WTC11 (cell line): ENCODE data around the gene MR1. TPM values are rescaled to one million over a fixed set of nuclear protein-coding genes. Genes with fewer than 3 reads are reported as not detected.
A peak's percentile ranks its signal among the peaks of the same experiment; 100 is the strongest.

Experiments
- ATAC-seq: fragments of 200-7000 bp; cut with Tn5 transposase; 2 replicates; pipeline ENCODE4 v1.10.0; 2021; ENCODE audit warnings: mild to moderate bottlenecking, moderate library complexity
- CTCF ChIA-PET: fragments of 300-600 bp; sonication (Branson Sonifier 250); formaldehyde crosslinking; loops from one replicate; lab custom pipeline; 2021; ENCODE audit warnings: antibody characterized with exemption; lab: Charles Lee
- POLR2A ChIA-PET: fragments of 350-600 bp; sonication (Branson Sonifier 250); formaldehyde crosslinking; loops from one replicate; lab custom pipeline; 2021; ENCODE audit warnings: antibody characterized with exemption; lab: Charles Lee
- DNase-seq: peaks from one replicate; pipeline ENCODE4 v3.0.0; 2021; ENCODE audit warnings: low spot score
- H3K27ac Mint-ChIP-seq: 2 replicates; pipeline ENCODE4 v1.8.0; 2021; ENCODE audit warnings: mixed read lengths
- H3K27me3 Mint-ChIP-seq: 2 replicates; pipeline ENCODE4 v1.8.0; 2021; ENCODE audit warnings: low read depth, mild to moderate bottlenecking, moderate library complexity, mixed read lengths
- H3K36me3 Mint-ChIP-seq: 2 replicates; pipeline ENCODE4 v1.8.0; 2021; ENCODE audit warnings: mixed read lengths
- H3K4me1 Mint-ChIP-seq: 2 replicates; pipeline ENCODE4 v1.8.0; 2022; ENCODE audit warnings: mixed read lengths
- H3K4me3 Mint-ChIP-seq: 2 replicates; pipeline ENCODE4 v1.8.0; 2021; ENCODE audit warnings: mild to moderate bottlenecking, moderate library complexity, mixed read lengths
- H3K9me3 Mint-ChIP-seq: 2 replicates; pipeline ENCODE4 v1.8.0; 2021; ENCODE audit warnings: mixed read lengths
- ARID4B ChIP-seq: sonication (generic); formaldehyde crosslinking; IDR thresholded peaks from 2 replicates; pipeline ENCODE4 v1.8.0; 2023; ENCODE audit warnings: missing genetic modification reagents, mild to moderate bottlenecking, borderline replicate concordance
- ATF3 ChIP-seq: sonication (generic); formaldehyde crosslinking; conservative IDR thresholded peaks from 2 replicates; pipeline ENCODE4 v1.8.1; 2022; ENCODE audit warnings: mild to moderate bottlenecking, missing genetic modification reagents
- CTCF ChIP-seq: fragments of 200-600 bp; IDR thresholded peaks from 2 replicates; pipeline ENCODE4 v1.8.0; 2022; ENCODE audit warnings: antibody characterized with exemption
- E2F4 ChIP-seq: sonication (generic); formaldehyde crosslinking; IDR thresholded peaks from 2 replicates; pipeline ENCODE4 v1.8.1; 2022; ENCODE audit warnings: low read depth, mild to moderate bottlenecking, moderate library complexity, missing genetic modification reagents, borderline replicate concordance
- E2F5 ChIP-seq: sonication (generic); formaldehyde crosslinking; IDR thresholded peaks from 2 replicates; pipeline ENCODE4 v1.8.1; 2022; ENCODE audit warnings: mild to moderate bottlenecking, moderate library complexity, missing genetic modification reagents
- ESRRA ChIP-seq: sonication (generic); formaldehyde crosslinking; IDR thresholded peaks from 2 replicates; pipeline ENCODE4 v1.8.1; 2022; ENCODE audit warnings: mild to moderate bottlenecking, missing genetic modification reagents, borderline replicate concordance
- FOXK1 ChIP-seq: sonication (generic); formaldehyde crosslinking; IDR thresholded peaks from 2 replicates; pipeline ENCODE4 v1.8.0; 2022; ENCODE audit warnings: mild to moderate bottlenecking, moderate library complexity, missing genetic modification reagents
- MLX ChIP-seq: sonication (generic); formaldehyde crosslinking; IDR thresholded peaks from 2 replicates; pipeline ENCODE4 v1.8.1; 2023; ENCODE audit warnings: mild to moderate bottlenecking, missing genetic modification reagents, moderate library complexity
- NFYB ChIP-seq: sonication (generic); formaldehyde crosslinking; conservative IDR thresholded peaks from 2 replicates; pipeline ENCODE4 v1.8.0; 2022; ENCODE audit warnings: low read depth, missing genetic modification reagents
- NR2C2 ChIP-seq: sonication (generic); formaldehyde crosslinking; IDR thresholded peaks from 2 replicates; pipeline ENCODE4 v1.8.0; 2022; ENCODE audit warnings: mild to moderate bottlenecking, missing genetic modification reagents
- SMAD4 ChIP-seq: sonication (generic); formaldehyde crosslinking; IDR thresholded peaks from 2 replicates; pipeline ENCODE4 v1.8.0; 2022; ENCODE audit warnings: mild to moderate bottlenecking, missing genetic modification reagents
- SP1 ChIP-seq: sonication (generic); formaldehyde crosslinking; conservative IDR thresholded peaks from 2 replicates; pipeline ENCODE4 v1.8.1; 2022; ENCODE audit warnings: missing genetic modification reagents
- USF1 ChIP-seq: sonication (generic); formaldehyde crosslinking; IDR thresholded peaks from 2 replicates; pipeline ENCODE4 v1.8.0; 2022; ENCODE audit warnings: mild to moderate bottlenecking, missing genetic modification reagents
- ZNF121 ChIP-seq: sonication (generic); formaldehyde crosslinking; IDR thresholded peaks from 2 replicates; pipeline ENCODE4 v1.8.0; 2023; ENCODE audit warnings: missing genetic modification reagents
- ZNF138 ChIP-seq: sonication (generic); formaldehyde crosslinking; conservative IDR thresholded peaks from 2 replicates; pipeline ENCODE4 v1.8.1; 2022; ENCODE audit warnings: mild to moderate bottlenecking, moderate library complexity, missing genetic modification reagents
- ZNF219 ChIP-seq: sonication (generic); formaldehyde crosslinking; IDR thresholded peaks from 2 replicates; pipeline ENCODE4 v1.8.0; 2023; ENCODE audit warnings: missing genetic modification reagents, mild to moderate bottlenecking, borderline replicate concordance
- ZNF232 ChIP-seq: sonication (generic); formaldehyde crosslinking; IDR thresholded peaks from 2 replicates; pipeline ENCODE4 v1.8.0; 2022; ENCODE audit warnings: mild to moderate bottlenecking, missing genetic modification reagents
- ZNF396 ChIP-seq: fragments of 250-450 bp; sonication (Bioruptor Pico); IDR thresholded peaks from 2 replicates; pipeline ENCODE4 v1.8.0; 2021; ENCODE audit warnings: mild to moderate bottlenecking, moderate library complexity, borderline replicate concordance
- ZSCAN18 ChIP-seq: fragments of 250-450 bp; sonication (Bioruptor Pico); IDR thresholded peaks from 2 replicates; pipeline ENCODE4 v2.1.2; 2022; ENCODE audit warnings: mild to moderate bottlenecking, moderate library complexity
- total RNA-seq: library from RNA; stranded (reverse); gene quantifications from 3 replicates; pipeline ENCODE4 v1.2.3, GENCODE V29; 2021

Gene MR1
- total RNA-seq, 1 experiment from 2014 or later: 0.28 TPM

- H3K4me3 Mint-ChIP-seq: no peak overlapping the region
- H3K4me1 Mint-ChIP-seq: 0 out of 2 replicates have a peak, but pooled peaks cover 3% of the 10 kb centered on the region
- no peaks in the 10 kb centered on the region for H3K36me3 Mint-ChIP-seq
- POLR2A ChIA-PET: no interaction called here
- ATAC-seq (peak; percentile 98), DNase-seq (peak; percentile 80)
- CTCF ChIA-PET: interaction anchor here (0.6 to 8.5 kb wide), 15 partner anchors 10 to 157 kb away, joined by 3 to 51 read pairs (median 4); no protein-coding TSS in a partner anchor
- H3K27ac Mint-ChIP-seq: no peak overlapping the region
- no peaks in the 10 kb centered on the region for H3K9me3 Mint-ChIP-seq
- TF ChIP-seq NFYB (CRISPR knock-in tag): peak; percentile 53; the same call in 1 of the 2 replicates
- TF ChIP-seq FOXK1: no peak
- TF ChIP-seq CTCF: peak; percentile 69
- peak; percentile 54; the same call in 1 of the 2 replicates for TF ChIP-seq ZNF121 (CRISPR knock-in tag)
- H3K27me3 Mint-ChIP-seq: no peaks in the 10 kb centered on the region
Measured at GRCh38 chr1:181038399-181038873, 4.7 kb downstream of the MR1 start.

GRCh38 chr1:181040284-181040865 lies 6.6 kb downstream of the MR1 start:
- ATAC-seq (no peak), DNase-seq (no peak)
- H3K9me3 Mint-ChIP-seq: peaks cover 4% of the 10 kb centered on the region; the same call in 1 of the 2 replicates
- ChIA-PET POLR2A (no interaction called here), CTCF (interaction anchor here (0.6 to 8.5 kb wide), 3 partner anchors 29 to 102 kb away, joined by 3 to 51 read pairs (median 8); no protein-coding TSS in a partner anchor)
- no peak overlapping the region for H3K4me3 Mint-ChIP-seq
- 0 out of 2 replicates have a peak, but pooled peaks cover 3% of the 10 kb centered on the region for H3K4me1 Mint-ChIP-seq
- TF ChIP-seq ARID4B (CRISPR knock-in tag): no peak
- no peak for TF ChIP-seq ZSCAN18
- TF ChIP-seq ZNF138: no peak
- no peak for TF ChIP-seq SMAD4 (CRISPR knock-in tag)
- no peak for TF ChIP-seq E2F5
- TF ChIP-seq ZNF396 (CRISPR knock-in tag): no peak
- no peak for TF ChIP-seq ZNF121 (CRISPR knock-in tag)
- no peak for TF ChIP-seq E2F4
- TF ChIP-seq FOXK1: no peak
- no peak for TF ChIP-seq ATF3
- TF ChIP-seq SP1 (CRISPR knock-in tag): no peak
- TF ChIP-seq MLX (CRISPR knock-in tag): no peak
- no peak for TF ChIP-seq ESRRA
- no peak for TF ChIP-seq ZNF219
- no peak for TF ChIP-seq ZNF232 (CRISPR knock-in tag)
- TF ChIP-seq NR2C2: no peak
- TF ChIP-seq USF1 (CRISPR knock-in tag): no peak
- no peak overlapping the region for H3K27ac Mint-ChIP-seq
- H3K36me3 Mint-ChIP-seq: no peaks in the 10 kb centered on the region
- H3K27me3 Mint-ChIP-seq: no peaks in the 10 kb centered on the region
